ENCODE results near the gene CYB561D2. TPM values are rescaled to one million over a fixed set of nuclear protein-coding genes. Genes with fewer than 3 reads are reported as not detected.
A peak's percentile ranks its signal among the peaks of the same experiment; 100 is the strongest.

The CYB561D2 gene
- total RNA-seq, 1 experiment from 2014 or later = 27.5 TPM

GRCh38 chr3:50365080-50365841, 14.6 kb downstream of the CYB561D2 start:
- ATAC-seq (peak; percentile 86), DNase-seq (ENCODE audit: low read depth, low spot score) (no peak)
- Histone ChIP-seq H3K27me3 (ENCODE audit: control insufficient read depth, insufficient read depth, low read length) (no peaks in the 10 kb centered on the region), H3K4me1 (ENCODE audit: control insufficient read depth, insufficient read depth, low read length) (no peaks in the 10 kb centered on the region), H3K27ac (ENCODE audit: low read length) (no peak overlapping the region), H3K36me3 (ENCODE audit: control insufficient read depth, insufficient read depth, low read length) (no peaks in the 10 kb centered on the region), H3K4me3 (ENCODE audit: low read depth in 2 of 2, low read length in 2 of 2) (peak overlapping the region; percentile 35 to 58), H3K9me3 (ENCODE audit: control insufficient read depth, insufficient read depth, low read depth, low read length) (no peaks in the 10 kb centered on the region)
- BruUV-seq (replicated peaks) = no TSS peak
- POLR2A ChIA-PET = no interaction called here
- CTCF ChIA-PET = interaction anchor here (0.6 kb wide), 2 partner anchors 11 to 249 kb away, joined by 4 to 7 read pairs; no protein-coding TSS in a partner anchor
- in situ Hi-C loops (cut with HindIII; ENCODE audit: low pct_unique_long_range_greater_than_20kb, low sequenced_read_pairs) (no loop called here), intact Hi-C loops (cut with micrococcal nuclease; ENCODE audit: unreplicated experiment) (no loop called here)
- no peak for TF ChIP-seq TCF7L2 (IDR thresholded peaks at IDR 0.05; ENCODE audit: low read depth, low read length)
- TF ChIP-seq CTCF (IDR thresholded peaks at IDR 0.05) = no peak
- TF ChIP-seq REST (IDR thresholded peaks at IDR 0.05; ENCODE audit: insufficient read depth in 1 of 2, low read depth in 2 of 2, low read length in 1 of 2) = no peak
- no peak for TF ChIP-seq SIN3A (IDR thresholded peaks at IDR 0.05; ENCODE audit: borderline replicate concordance, insufficient read depth, low read depth, low read length)
- no peak for TF ChIP-seq POLR2AphosphoS5 (IDR thresholded peaks at IDR 0.05; ENCODE audit: low read depth, low read length)

GRCh38 chr3:50365842-50366220, 15.2 kb downstream of the CYB561D2 start:
- ChIA-PET POLR2A (no interaction called here), CTCF (no interaction called here)
- DNase-seq (ENCODE audit: low read depth, low spot score) (no peak), ATAC-seq (no peak)
- no peaks in the 10 kb centered on the region for H3K36me3 ChIP-seq (ENCODE audit: control insufficient read depth, insufficient read depth, low read length)
- H3K27ac ChIP-seq (ENCODE audit: low read length) = no peak overlapping the region
- no peaks in the 10 kb centered on the region for H3K9me3 ChIP-seq (ENCODE audit: control insufficient read depth, insufficient read depth, low read depth, low read length)
- peak overlapping the region in 1 of 2 experiments; percentile 58; a peak in 2 of 4 replicates for H3K4me3 ChIP-seq (ENCODE audit: low read depth in 2 of 2, low read length in 2 of 2)
- H3K27me3 ChIP-seq (ENCODE audit: control insufficient read depth, insufficient read depth, low read length) = no peaks in the 10 kb centered on the region
- in situ Hi-C loops (cut with HindIII; ENCODE audit: low pct_unique_long_range_greater_than_20kb, low sequenced_read_pairs) (no loop called here), intact Hi-C loops (cut with micrococcal nuclease; ENCODE audit: unreplicated experiment) (no loop called here)
- TF ChIP-seq TCF7L2 (IDR thresholded peaks at IDR 0.05; ENCODE audit: low read depth, low read length) = no peak
- no peak for TF ChIP-seq POLR2AphosphoS5 (IDR thresholded peaks at IDR 0.05; ENCODE audit: low read depth, low read length)
- no peak for TF ChIP-seq SIN3A (IDR thresholded peaks at IDR 0.05; ENCODE audit: borderline replicate concordance, insufficient read depth, low read depth, low read length)
- TF ChIP-seq CTCF (IDR thresholded peaks at IDR 0.05) = no peak
- no peak for TF ChIP-seq REST (IDR thresholded peaks at IDR 0.05; ENCODE audit: insufficient read depth in 1 of 2, low read depth in 2 of 2, low read length in 1 of 2)
- BruUV-seq (replicated peaks) = no TSS peak
- no peaks in the 10 kb centered on the region for H3K4me1 ChIP-seq (ENCODE audit: control insufficient read depth, insufficient read depth, low read length)
